Forelimb muscle (tissue), 1 donor: ENCODE data around the gene APP. TPM values are rescaled to one million over a fixed set of nuclear protein-coding genes. Genes with fewer than 3 reads are reported as not detected.
"Not testable (repeated sequence)": the region's sequence is repeated elsewhere in the genome, so short reads cannot be mapped to it uniquely, and the experiment has no call there.

Experiments
- DNase-seq: peaks from one replicate; pipeline ENCODE4 v3.0.0-alpha.2; 2013; ENCODE audit warnings: low read depth
- polyA plus RNA-seq: library from polyadenylated mRNA; unstranded; fragments of 120-200 nt; gene quantifications from one replicate; pipeline ENCODE4 v1.2.1, GENCODE V29; 2013; ENCODE audit not compliant: insufficient read length

APP gene
- polyA plus RNA-seq, 1 donor: 238 TPM

DNA sequence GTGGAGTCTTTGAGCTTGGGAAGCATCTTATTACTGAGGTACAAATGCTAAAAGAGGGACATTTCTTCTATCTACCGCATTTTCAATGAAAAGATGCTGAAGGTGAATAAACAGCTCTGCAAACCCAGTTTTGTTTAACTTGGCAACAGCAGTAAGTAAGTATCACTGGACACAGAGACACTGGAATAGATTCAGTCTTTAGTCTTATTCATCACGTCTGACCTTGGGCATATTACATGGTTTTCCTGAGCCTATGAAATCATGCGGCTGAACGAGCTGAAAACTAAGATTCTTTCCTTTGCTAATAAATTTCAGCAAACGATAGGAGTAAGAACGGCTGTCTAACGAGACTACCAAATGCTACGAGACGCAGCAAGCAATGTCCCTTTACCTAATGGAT, 228.4 kb downstream of the APP start:
- no peak for DNase-seq

DNA sequence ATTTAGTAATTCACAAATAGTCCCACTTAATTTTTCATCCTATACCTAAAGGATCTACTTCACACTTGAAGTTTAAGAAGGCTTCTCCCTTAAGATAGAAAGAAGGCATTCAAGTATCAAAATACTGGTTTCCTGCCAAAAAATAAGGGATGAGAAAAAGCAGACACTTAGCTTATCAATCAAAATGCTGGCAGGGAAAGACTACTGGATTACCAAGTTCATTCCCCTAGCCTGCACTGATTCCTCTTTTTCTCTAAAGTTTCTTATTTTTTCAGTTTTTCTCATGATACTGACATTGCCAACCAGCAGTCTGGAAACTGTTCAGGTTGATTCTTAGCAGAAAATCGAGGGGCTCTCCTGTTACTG, 231.2 kb downstream of the APP start:
- DNase-seq: no peak

DNA sequence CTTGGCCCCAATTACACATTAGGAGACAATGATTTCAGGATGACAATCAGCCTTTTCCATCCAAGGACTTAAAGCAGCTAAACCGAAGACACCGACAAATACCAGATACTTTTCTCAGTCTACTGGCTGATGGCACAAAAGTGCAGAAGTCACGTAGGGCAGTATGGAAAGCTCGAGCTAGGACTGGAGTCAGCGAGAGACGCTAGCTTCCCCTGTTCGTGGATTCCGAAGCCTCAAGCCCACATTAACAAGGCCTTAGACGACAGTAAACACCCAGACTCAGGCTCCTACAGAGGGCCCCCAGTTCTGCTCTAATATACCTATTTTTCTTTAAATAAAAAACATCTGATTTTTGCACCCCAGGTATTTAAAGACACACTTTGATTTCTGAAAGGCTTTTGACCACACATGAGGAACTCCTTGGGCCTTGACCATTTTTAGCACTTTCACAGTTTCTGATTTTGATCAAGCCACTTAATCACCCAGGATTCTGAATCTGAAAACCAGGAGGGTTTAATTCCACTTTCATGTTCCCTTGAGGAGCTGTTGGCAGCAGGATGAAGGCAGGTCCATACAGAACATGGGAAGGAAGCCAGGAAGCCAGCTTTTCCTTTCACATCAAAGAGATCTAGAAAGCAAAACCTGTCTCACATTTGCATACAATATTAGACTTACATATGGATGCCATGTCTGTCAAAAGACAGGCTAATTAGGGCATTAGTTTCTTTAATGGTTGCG, 231.7 kb downstream of the APP start:
- no peak for DNase-seq

DNA sequence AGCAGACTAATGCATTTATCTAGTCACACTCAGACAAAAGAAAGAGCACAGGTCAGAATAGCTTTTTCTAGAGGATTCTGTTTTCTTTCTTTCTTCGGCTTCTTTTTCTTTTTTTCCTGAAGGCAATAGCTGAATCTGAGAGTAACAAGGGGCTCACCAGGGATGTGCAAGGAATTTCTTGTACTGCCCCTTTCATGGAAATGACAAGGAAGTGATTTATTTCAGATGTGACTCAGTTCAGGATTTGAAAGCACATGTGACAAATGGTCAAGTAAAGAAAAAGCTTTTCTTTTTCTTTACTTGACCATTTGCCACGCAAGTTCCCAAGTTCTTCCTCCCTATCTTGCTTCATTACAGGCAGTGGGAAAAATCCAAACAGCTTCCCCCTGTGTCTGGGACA, 233.8 kb downstream of the APP start:
- no peak for DNase-seq

DNA sequence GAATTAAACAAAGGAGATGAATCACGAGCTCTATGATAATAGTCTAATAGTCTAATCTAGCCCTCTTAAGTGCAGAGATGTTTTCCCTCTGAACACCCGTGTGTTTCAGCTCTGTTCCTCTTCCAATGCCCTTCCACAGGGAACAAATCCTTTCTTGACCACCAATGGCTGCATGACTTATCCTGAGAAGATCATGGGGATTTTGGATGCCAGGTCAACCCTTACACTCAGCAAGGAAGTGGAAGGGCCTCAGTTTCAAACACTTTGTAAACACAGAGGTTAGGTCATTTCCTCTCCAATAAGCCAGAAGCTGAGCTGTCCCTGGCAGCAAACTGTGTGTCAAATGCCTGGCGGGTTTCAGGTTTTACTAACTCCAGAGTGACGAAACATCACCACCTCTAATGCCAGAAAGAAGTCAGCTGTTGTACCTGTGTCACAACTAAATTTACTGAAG, 235.8 kb downstream of the APP start:
- peak; percentile 43 for DNase-seq

DNA sequence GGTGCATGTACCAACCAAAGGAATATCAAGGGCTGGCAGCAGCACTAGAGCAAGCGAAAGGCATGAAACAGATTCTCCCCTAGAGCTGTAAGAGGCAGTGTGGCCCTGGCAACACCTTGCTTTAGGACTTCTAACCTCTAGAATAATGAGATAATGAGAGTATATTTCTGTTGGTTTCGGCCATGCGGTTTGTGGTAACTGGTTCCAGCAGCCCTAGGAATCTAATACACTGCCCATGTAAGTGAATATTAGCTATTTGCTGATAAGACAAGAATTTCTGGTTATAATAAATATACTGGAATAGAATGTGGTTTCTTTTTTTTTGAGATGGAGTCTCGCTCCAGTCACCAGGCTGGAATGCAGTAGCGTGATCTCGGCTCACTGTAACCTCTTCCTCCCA, 236.4 kb downstream of the APP start:
- no peak for DNase-seq

DNA sequence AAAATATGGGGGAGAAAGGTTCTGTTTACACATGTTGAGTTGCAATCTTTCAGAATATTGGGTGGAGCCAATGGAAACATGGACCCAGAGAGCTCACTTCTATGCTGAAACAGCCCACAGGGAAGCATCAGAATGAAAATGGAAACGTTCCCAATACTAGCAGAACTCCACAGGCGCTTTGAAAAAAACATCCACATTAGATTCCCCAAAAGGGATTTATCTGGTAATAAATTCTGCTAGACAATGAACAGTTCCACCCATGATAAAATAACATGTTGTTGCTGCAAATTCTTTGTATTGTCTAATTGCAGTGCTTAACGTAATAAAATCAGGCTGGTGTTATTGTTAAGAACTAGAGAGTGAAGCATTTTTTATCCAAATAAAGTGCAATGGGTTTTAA, 238.8 kb downstream of the APP start:
- no peak for DNase-seq

DNA sequence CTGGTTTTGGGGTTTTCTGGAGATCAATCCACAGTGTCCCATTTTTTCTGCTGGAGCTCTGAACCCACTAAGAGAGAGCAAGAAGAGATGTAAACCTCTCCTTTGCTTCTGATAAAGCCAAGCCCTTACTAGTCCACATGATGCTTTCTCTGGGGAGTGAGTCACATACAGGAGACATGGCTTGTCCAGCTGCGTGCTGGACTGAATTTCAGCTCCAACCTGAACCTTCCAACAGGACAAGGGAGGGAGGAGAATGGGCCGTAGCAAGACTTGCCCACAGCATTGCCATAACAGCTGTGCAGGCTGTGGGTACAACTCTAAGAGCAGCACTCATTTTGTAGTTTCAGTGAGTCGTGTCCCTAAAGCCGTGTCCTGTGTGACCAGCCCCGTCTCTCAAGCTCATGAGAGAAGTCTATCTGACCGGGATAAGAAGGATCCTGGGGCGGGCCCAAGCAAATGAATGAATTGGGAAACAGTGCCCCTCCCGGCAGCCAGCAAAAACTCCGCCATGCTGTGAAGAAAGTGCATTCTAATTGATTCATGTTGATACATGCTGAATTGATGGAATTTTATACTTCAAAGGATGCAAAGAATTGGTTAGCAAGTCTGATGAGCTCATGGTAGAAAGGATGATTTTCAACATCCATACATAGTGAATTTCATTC, 240.6 kb downstream of the APP start:
- DNase-seq: no peak

DNA sequence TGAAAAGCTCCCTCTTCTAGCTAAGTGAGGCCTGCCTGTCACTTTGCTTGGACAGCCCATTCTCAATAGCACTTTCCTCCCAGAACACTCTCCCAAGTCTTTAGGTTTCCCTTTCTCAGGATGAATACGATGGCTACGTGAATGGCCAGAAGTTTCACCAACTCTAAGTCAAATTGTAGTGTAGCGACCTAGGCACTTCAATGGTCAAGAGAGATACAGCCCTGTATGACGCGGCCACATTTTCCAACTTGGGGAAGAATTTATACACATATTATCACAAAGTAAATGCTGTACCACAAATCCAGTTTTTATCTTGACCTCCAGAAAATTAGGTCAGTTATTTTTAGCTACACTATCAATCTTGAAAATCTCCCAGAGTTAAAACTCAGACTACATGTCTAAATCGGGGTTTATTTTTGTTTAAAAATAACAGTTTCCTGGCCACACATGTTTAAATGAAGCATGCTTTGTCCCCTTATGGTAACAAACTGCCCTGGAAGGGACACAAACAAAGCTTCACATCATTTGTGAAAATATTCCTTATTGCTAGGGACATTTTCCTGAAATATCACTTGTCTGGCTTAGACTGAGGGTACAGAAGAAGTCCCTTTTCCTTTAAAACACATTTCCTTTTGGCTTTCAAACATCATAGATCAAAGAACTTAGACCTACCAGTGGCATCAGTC, 243.2 kb downstream of the APP start:
- DNase-seq: no peak

DNA sequence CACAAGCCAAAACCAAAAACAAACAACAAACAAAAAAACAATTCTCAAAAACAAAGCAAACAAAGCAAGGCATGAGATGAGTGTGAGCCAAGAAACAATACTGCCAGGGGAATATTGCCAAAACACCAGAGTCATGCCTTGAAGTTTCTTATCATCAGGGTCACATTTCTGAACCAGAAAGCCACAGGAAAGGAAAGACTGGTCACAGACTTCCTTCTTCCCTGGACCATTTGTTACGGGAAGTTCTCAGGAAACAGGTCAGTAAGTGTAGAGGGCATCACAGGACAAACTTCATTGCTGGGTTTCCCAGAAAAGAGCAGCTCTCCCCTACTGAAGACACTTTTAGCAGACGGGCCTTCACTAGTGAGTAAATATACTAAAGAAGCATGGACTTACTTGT, 244.6 kb downstream of the APP start:
- DNase-seq: no peak

DNA sequence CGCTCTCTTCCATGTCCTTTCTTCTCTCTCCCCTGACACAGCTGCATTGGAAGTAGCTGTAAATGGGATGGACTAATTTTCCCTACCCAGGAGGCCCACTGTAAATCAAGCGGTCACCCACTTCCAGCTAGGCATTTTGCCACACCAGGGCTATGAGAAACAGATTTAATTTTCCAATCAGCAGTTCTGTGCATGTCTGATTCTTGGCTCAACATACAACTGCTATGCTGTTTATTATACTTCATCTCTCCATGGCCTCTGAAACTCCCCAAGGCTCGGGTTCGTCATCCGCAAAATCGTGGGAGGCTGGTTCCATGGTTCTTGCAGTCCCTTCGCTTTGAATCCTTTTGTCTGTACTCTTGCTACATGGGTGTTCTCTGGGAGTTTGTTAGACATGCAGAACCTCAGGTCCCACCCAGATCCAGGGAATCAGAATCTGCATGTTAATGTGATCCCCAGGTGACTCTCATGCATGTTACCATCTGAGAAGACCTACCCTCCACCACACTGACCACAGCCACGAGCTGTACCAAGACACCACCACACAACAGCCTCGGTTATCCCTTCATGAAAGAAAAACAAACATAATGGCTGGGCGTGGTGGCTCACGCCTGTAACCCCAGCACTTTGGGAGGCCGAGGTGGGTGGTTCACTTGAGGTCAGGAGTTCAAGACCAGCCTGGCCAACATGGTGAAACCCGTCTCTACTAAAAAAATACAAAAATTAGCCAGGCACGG, 245.3 kb downstream of the APP start:
- DNase-seq: no peak

DNA sequence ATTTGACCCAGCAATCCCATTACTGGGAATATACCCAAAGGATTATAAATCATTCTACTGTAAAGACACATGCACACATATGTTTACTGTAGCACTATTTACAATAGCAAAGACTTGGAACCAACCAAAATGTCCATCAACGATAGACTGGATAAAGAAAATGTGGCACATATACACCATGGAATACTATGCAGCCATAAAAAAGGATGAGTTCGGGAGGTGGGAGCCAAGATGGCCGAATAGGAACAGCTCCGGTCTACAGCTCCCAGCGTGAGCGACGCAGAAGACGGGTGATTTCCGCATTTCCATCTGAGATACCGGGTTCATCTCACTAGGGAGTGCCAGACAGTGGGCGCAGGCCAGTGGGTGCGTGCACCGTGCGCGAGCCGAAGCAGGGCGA, 252.4 kb downstream of the APP start:
- not testable (repeated sequence) for DNase-seq

DNA sequence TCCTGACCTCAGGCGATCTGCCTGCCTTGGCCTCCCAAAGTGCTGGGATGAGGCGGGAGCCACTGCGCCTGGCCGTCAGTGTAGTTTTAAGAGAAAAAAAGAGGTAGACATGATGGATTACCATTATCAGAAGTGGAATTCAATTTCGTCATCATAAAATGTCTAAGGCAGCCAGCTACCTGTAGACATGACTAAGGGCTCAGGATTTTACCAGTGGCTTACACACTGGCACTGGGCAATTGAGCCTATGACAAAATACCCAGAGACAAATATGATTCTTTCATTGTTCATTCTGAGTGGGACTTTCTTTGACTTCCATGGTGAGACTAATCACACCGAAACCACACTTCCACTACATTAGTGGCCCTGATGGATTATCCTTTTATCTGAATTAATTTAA, 254.3 kb downstream of the APP start:
- no peak for DNase-seq

DNA sequence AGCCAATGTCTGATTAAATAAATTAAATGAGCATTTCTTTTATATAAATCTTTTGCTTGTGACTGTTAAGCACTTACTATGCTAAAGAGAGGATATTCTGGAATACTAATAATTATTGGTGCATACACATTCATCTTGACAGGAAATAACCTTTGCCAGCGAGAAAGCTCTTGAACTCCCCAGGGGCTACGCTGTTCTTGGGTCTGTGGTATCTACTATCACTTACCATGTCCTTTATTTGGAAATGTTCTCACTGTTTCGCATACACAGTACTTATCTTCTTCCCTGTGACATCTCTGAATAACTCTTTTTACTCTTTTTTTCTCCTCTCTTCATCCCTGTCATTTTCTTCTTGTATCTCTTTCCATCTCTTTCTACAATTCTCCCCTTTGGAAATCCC, 257.1 kb downstream of the APP start:
- DNase-seq: no peak

DNA sequence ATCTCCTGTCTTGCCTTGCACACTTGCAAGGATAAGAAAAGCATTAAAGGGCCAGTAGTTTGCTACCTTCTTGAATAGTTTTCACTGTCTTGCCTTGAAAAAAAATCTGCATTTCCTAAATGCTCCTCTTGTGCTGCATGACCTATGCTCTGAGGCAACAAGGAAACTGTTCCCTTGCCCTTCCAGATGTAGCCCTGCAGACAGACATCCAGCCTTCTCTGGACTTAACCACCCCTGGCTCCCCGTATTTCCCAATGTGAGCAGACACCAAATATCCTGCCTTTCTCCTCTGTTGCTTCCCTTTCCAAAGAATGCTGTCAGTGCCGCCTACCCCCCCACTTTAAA, 258.2 kb downstream of the APP start:
- DNase-seq: no peak

DNA sequence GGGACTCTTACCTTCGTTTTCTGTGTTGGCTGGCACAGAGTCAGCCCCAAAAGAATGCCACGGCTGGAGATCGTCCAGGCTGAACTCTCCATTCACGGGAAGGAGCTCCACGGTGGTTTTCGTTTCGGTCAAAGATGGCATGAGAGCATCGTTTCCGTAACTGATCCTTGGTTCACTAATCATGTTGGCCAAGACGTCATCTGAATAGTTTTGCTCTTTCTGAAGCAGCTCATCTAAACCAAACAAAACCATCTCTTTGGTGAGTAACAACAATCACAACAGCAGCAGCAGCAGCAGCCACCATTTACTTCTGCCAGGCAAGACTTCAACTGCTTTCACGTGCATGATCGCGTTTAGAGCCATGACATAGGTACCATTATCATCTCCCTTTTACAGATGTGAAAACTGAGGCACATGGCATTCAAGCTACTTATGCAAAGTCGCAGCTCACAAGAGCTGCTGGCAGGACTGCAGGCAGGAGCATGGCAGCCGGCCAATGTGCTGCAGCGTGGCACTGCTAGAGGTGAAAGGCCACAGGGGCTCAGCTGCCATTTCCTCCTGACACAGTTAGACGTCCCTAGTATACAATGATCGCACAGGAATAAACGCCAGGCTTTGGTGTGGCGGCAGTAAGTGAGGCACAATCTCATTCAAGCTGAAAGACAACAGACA, 258.7 kb downstream of the APP start:
- no peak for DNase-seq

DNA sequence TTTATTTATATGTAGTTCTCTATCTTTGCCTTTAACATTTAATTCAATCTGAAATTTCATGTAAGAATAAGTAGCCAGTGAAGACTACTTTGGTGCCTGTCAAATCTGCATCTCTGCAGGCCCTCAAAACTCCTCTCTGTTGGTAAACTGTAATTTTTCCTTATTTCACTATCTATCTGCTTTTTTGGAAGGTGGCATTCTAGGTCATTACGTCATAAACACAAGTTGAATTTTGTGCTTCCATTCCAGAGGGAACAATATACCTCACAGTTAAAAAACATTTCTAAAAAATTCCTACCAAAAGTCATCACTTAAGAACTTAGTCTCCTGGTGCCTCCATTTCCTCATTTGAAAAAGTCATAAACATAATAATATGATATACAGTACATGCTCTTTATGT, 259.8 kb downstream of the APP start:
- no peak for DNase-seq

DNA sequence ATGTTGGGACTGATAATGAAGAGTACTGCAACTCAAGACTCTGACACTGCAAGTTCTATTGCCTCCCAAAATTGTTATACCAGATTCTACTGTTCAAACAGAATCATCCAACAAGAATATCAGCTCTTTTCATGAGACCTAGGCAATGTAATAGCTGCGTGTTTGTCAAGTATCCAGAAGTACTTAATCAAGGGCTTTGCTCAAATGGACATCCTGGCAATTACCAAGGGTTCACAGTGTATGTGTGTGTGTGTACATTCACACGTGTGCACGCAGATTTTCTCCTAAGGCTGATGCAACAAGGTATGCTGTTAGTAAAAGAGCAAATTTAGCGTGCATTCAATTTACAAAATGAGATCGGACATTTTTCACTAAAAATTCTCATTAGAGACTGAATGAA, 261.2 kb downstream of the APP start:
- no peak for DNase-seq

DNA sequence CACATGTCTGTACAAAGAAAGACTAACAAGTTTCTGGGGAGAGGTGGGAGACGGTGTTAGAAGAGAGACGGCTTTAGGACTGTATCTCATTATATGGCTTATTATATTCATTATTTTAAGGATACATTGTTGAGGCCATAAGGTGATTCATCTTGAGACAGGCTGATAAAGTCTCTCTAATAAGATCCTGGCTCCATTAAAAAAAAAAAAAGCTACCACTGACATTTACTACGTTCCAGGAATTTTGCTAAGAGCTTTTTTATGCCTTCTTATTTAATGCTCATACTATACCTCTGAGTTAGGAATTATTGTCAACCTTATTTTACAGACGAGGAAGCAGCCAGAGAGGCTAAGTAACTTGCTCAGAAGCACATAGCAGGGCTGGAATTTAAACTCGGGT, 262.1 kb downstream of the APP start:
- no peak for DNase-seq

DNA sequence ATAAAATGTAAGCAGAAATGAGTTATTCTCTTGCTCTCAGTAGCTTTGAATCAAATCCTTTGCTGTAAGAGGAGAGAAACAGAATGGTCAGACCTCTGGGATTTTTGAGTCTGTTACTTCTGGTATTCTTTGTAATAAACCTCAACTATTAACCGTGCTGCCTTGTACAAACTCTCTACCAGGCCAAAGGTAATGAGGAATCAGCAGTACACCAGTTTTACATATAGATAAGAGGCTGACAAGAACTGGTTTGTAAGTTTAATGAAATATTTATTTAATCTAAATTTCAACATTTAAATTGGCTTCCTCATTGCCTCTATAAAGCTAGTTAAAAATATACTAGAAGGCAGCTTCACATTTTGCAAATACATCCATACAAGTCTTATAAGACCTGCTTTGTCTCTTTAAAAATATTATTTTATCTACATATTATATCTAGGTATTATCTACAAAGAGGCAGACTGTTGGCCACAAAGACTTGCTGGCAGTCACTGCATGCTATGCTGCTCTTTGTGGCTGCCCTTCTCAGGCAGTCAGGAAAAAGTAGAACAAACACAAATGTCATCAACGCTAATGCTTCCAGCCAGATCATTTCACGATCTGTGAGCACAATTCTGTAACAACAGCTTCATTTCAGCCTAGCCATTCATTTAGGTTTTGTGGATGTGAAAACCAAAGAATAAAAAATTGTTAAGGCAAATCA, 262.8 kb downstream of the APP start:
- DNase-seq: no peak

DNA sequence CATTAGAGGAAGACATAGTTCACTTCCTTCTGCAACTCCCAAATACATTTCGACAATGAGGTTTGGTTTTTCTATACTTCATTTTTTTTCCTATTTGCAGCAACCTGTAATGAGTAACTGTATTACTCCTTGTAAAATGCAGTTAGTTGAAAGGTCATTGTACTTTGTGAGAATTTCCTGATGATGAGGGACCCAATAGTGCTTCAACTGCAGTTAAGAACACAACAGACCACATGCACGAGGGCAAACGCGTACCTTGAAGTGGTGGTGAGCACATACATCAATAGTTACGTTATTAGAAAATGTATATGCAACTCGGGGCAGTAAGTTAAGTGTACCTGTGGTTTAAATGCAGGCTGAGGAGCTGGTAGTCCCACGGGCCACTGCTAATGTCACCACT, 264.0 kb downstream of the APP start:
- no peak for DNase-seq
